ENCODE results near the gene GABARAP.
A peak's percentile ranks its signal among the peaks of the same experiment; 100 is the strongest.

Gene GABARAP

GRCh38 chr17:7241783-7242716 lies at the start of gene GABARAP:
Gene GABARAP (minus strand): TSS chr17:7242449. CDS start chr17:7242330, 119 bp downstream.
- DNase-seq, result peak; percentile 94

- DNase-seq, result no peak
Observed at GRCh38 chr17:7290685-7291084, 48.4 kb upstream of the GABARAP start.

- no peak for DNase-seq
Observed at GRCh38 chr17:7290166-7290565, 47.9 kb upstream of the GABARAP start.

GRCh38 chr17:7289256-7290032 lies 47.2 kb upstream of the GABARAP start:
- DNase-seq, result no peak

GRCh38 chr17:7285679-7286078 lies 43.4 kb upstream of the GABARAP start:
- DNase-seq, result no peak

- no peak for DNase-seq
Observed at GRCh38 chr17:7284911-7285310, 42.7 kb upstream of the GABARAP start.

- DNase-seq, result no peak
Observed at GRCh38 chr17:7283471-7284216, 41.4 kb upstream of the GABARAP start.

- DNase-seq, result no peak
Observed at GRCh38 chr17:7282752-7283321, 40.6 kb upstream of the GABARAP start.

GRCh38 chr17:7281953-7282751 lies 39.9 kb upstream of the GABARAP start:
- no peak for DNase-seq

GRCh38 chr17:7281074-7281952 lies 39.1 kb upstream of the GABARAP start, which contains the start of gene SLC2A4:
Gene SLC2A4 (plus strand): TSS chr17:7281718. CDS start chr17:7281935, 217 bp downstream.
- DNase-seq, result peak; percentile 90

GRCh38 chr17:7280519-7281073 lies 38.3 kb upstream of the GABARAP start:
- peak; percentile 89 for DNase-seq

- DNase-seq, result no peak
Observed at GRCh38 chr17:7279448-7279847, 37.2 kb upstream of the GABARAP start.

- no peak for DNase-seq
Observed at GRCh38 chr17:7266784-7267183, 24.5 kb upstream of the GABARAP start.

GRCh38 chr17:7263801-7264078 lies 21.5 kb upstream of the GABARAP start:
- no peak for DNase-seq

GRCh38 chr17:7262935-7263800 lies 20.9 kb upstream of the GABARAP start:
- DNase-seq, result peak; percentile 25

GRCh38 chr17:7262192-7262934 lies 20.1 kb upstream of the GABARAP start, which contains the start of gene CLDN7:
Gene CLDN7 (minus strand): TSS chr17:7262478. CDS start chr17:7262043, 435 bp downstream.
- DNase-seq, result no peak

GRCh38 chr17:7261379-7262191 lies 19.3 kb upstream of the GABARAP start:
- DNase-seq, result peak; percentile 34

Data from CD4-positive, alpha-beta T cell treated with Interleukin-10 for 1 hour (primary cell).